ENCODE data around the gene AGBL4. TPM values are rescaled to one million over a fixed set of nuclear protein-coding genes. Genes with fewer than 3 reads are reported as not detected.

AGBL4 gene
- total RNA-seq, 1 experiment from 2014 or later, result not detected

GRCh38 chr1:49086327-49086726 lies 937.4 kb downstream of the AGBL4 start:
- no TSS peak for BruUV-seq (replicated peaks)
- ChIA-PET RAD21 (ENCODE audit: low non-redundant PET in 1 of 2, low total read pairs in 2 of 2, uncharacterized antibody in 2 of 2, unreplicated experiment in 2 of 2) (no interaction called here), CTCF (no interaction called here), POLR2A (no interaction called here)
- H3K27me3 ChIP-seq (ENCODE audit: insufficient read depth, low read length), result no peaks in the 10 kb centered on the region
- DNase-seq (ENCODE audit: low read depth, low spot score) (no peak), ATAC-seq (no peak)
- no peaks in the 10 kb centered on the region for H3K79me2 ChIP-seq (ENCODE audit: insufficient read depth, low read length)
- H3K36me3 ChIP-seq (ENCODE audit: control insufficient read depth in 1 of 2, insufficient read depth in 2 of 2, low read length in 2 of 2), result no peaks in the 10 kb centered on the region
- no peak overlapping the region for H3K4me3 ChIP-seq (replicated peaks in 1 of 2; ENCODE audit: low read depth in 1 of 2, low read length in 2 of 2)
- TF ChIP-seq POLR2AphosphoS5 (IDR thresholded peaks at IDR 0.05; ENCODE audit: low read depth, low read length) (no peak), EZH2 (IDR thresholded peaks at IDR 0.05) (no peak), CEBPB (IDR thresholded peaks at IDR 0.05; ENCODE audit: low read depth) (no peak), FOSL1 (IDR thresholded peaks at IDR 0.05; ENCODE audit: low read depth) (no peak), RAD21 (IDR thresholded peaks at IDR 0.05; ENCODE audit: low read depth) (no peak), ZBTB33 (IDR thresholded peaks at IDR 0.05; ENCODE audit: extremely low read depth, insufficient replicate concordance, low read length) (no peak), TCF7L2 (IDR thresholded peaks at IDR 0.05; ENCODE audit: borderline replicate concordance, extremely low read depth, insufficient read depth, insufficient read length) (no peak), EZH2phosphoT487 (IDR thresholded peaks at IDR 0.05; ENCODE audit: borderline replicate concordance) (no peak), EGR1 (IDR thresholded peaks at IDR 0.05; ENCODE audit: low read depth) (no peak), CBX3 (IDR thresholded peaks at IDR 0.05; ENCODE audit: low read depth) (no peak), REST (IDR thresholded peaks at IDR 0.05; ENCODE audit: low read depth) (no peak), ELF1 (IDR thresholded peaks at IDR 0.05; ENCODE audit: borderline replicate concordance, low read depth) (no peak)
- no peak overlapping the region for H3K27ac ChIP-seq (ENCODE audit: low read depth, low read length)
- H3K9ac ChIP-seq (ENCODE audit: low read length), result no peak overlapping the region
- intact Hi-C loops (cut with micrococcal nuclease), result no loop called here
- H3K9me3 ChIP-seq (ENCODE audit: control insufficient read depth in 1 of 2, insufficient read depth in 1 of 2, low read depth in 1 of 2, low read length in 2 of 2), result peaks cover 0 to 6% of the 10 kb centered on the region in 2 experiments; a peak in 1 of 4 replicates
- no peaks in the 10 kb centered on the region for H4K20me1 ChIP-seq (ENCODE audit: insufficient read depth)
- H3K4me1 ChIP-seq (ENCODE audit: control insufficient read depth in 1 of 2, insufficient read depth in 2 of 2, low read length in 2 of 2), result no peaks in the 10 kb centered on the region
- no peaks in the 10 kb centered on the region for H3K9me2 ChIP-seq (ENCODE audit: insufficient read depth)
- no peak overlapping the region for H3K4me2 ChIP-seq (ENCODE audit: low read length)
- no peak overlapping the region for H2AFZ ChIP-seq (ENCODE audit: low read depth, low read length, poor library complexity, severe bottlenecking)

All from HCT116 (cell line).